HepG2 (cell line): ENCODE results near the gene MAP3K19. TPM values are rescaled to one million over a fixed set of nuclear protein-coding genes. Genes with fewer than 3 reads are reported as not detected.
A peak's percentile ranks its signal among the peaks of the same experiment; 100 is the strongest.

Experiments
- ATF7 ChIP-seq, 2 experiments: fragments of 450-650 bp in 1 of 2; sonication (generic) in 1 of 2; formaldehyde crosslinking in 1 of 2; IDR thresholded peaks; 2 replicates each; pipeline versions ENCODE4 v1.4.0 to v1.6.1; 2016 to 2020; ENCODE audit warnings: antibody characterized with exemption in 1 of 2, mild to moderate bottlenecking in 1 of 2, missing genetic modification reagents in 1 of 2
- FIP1L1 ChIP-seq: fragments of 200-400 bp; formaldehyde crosslinking; IDR thresholded peaks from 2 replicates; pipeline ENCODE4 v1.6.1; 2018; ENCODE audit warnings: low read depth, mild to moderate bottlenecking, low read length, moderate library complexity, borderline replicate concordance; ENCODE audit not compliant: insufficient read depth
- HOXD1 ChIP-seq: sonication (generic); formaldehyde crosslinking; IDR thresholded peaks from 2 replicates; pipeline ENCODE4 v1.5.0; 2020; ENCODE audit warnings: missing genetic modification reagents
- MEIS1 ChIP-seq: sonication (generic); formaldehyde crosslinking; IDR thresholded peaks from 2 replicates; pipeline ENCODE4 v1.9.0; 2021; ENCODE audit warnings: mild to moderate bottlenecking, missing genetic modification reagents, moderate library complexity, borderline replicate concordance
- MEIS2 ChIP-seq: sonication (generic); formaldehyde crosslinking; IDR thresholded peaks from 2 replicates; pipeline ENCODE4 v1.9.0; 2021; ENCODE audit warnings: mild to moderate bottlenecking, missing genetic modification reagents
- NCOA1 ChIP-seq: sonication (generic); formaldehyde crosslinking; IDR thresholded peaks from 2 replicates; pipeline ENCODE4 v1.9.0; 2021; ENCODE audit warnings: missing genetic modification reagents
- RNF2 ChIP-seq: fragments of 450-650 bp; conservative IDR thresholded peaks from 2 replicates; pipeline ENCODE4 v1.6.1; 2016; ENCODE audit warnings: low read depth
- SSRP1 ChIP-seq: IDR thresholded peaks from 2 replicates; pipeline ENCODE4 v1.6.1; 2016; ENCODE audit warnings: control low read depth
- ZFP82 ChIP-seq: sonication (generic); formaldehyde crosslinking; IDR thresholded peaks from 2 replicates; pipeline ENCODE4 v1.5.1; 2020; ENCODE audit warnings: mild to moderate bottlenecking, missing genetic modification reagents, borderline replicate concordance
- ZNF101 ChIP-seq: sonication (generic); formaldehyde crosslinking; IDR thresholded peaks from 2 replicates; pipeline ENCODE4 v1.4.0; 2020; ENCODE audit warnings: mild to moderate bottlenecking, low read depth, missing genetic modification reagents, borderline replicate concordance
- ZNF12 ChIP-seq: sonication (generic); formaldehyde crosslinking; IDR thresholded peaks from 2 replicates; pipeline ENCODE4 v1.5.0; 2020; ENCODE audit warnings: missing genetic modification reagents
- ZNF33B ChIP-seq: sonication (generic); formaldehyde crosslinking; IDR thresholded peaks from 2 replicates; pipeline ENCODE4 v1.5.1; 2020; ENCODE audit warnings: mild to moderate bottlenecking, missing genetic modification reagents
- ZNF619 ChIP-seq: sonication (generic); formaldehyde crosslinking; IDR thresholded peaks from 2 replicates; pipeline ENCODE4 v1.4.0; 2020; ENCODE audit warnings: mild to moderate bottlenecking, missing genetic modification reagents
- polyA plus RNA-seq, 8 experiments: library from polyadenylated mRNA; depleted of rRNA in 3 of 8; stranded (reverse) in 7 of 8; unstranded in 1 of 8; fragments of >200 nt; fragmentation: Illumina TruSeq in 4 of 8; extraction: Trizol in 4 of 8; gene quantifications; 2 replicates each; pipeline versions ENCODE4 v1.2.1 to v1.2.3, GENCODE V29; 2011 to 2016; ENCODE audit warnings: low read depth in 4 of 8, missing spikeins in 1 of 8, mixed read lengths in 1 of 8; ENCODE audit not compliant: insufficient read depth in 1 of 8
- total RNA-seq, 5 experiments: library from RNA; depleted of rRNA; stranded (reverse); fragments of >200 nt; fragmentation: Illumina TruSeq; extraction: Trizol; gene quantifications; 2 replicates each; pipeline ENCODE4 v1.2.3, GENCODE V29; 2016; ENCODE audit warnings: low read depth in 1 of 5
- TF ChIP-seq, protein P1 (sequence below): sonication (generic); formaldehyde crosslinking; IDR thresholded peaks from 2 replicates; pipeline ENCODE4 v1.5.1; 2020; ENCODE audit warnings: missing genetic modification reagents, mild to moderate bottlenecking, borderline replicate concordance
- TF ChIP-seq, protein P2 (sequence below): sonication (generic); formaldehyde crosslinking; IDR thresholded peaks from 2 replicates; pipeline ENCODE4 v1.4.0; 2020; ENCODE audit warnings: missing genetic modification reagents
- TF ChIP-seq, protein P3 (sequence below): sonication (generic); formaldehyde crosslinking; IDR thresholded peaks from 2 replicates; pipeline ENCODE4 v1.5.0; 2020; ENCODE audit warnings: mild to moderate bottlenecking, missing genetic modification reagents
- TF ChIP-seq, protein P4 (sequence below): IDR thresholded peaks from 2 replicates; pipeline ENCODE4 v1.6.1; 2016; ENCODE audit warnings: low read depth, borderline replicate concordance
- TF ChIP-seq, protein P5 (sequence below): sonication (generic); formaldehyde crosslinking; IDR thresholded peaks from 2 replicates; pipeline ENCODE4 v1.5.0; 2020; ENCODE audit warnings: mild to moderate bottlenecking, low read depth, missing genetic modification reagents, borderline replicate concordance

Gene MAP3K19
- total and polyA plus RNA-seq, 2 of the 13 experiments (the other 11 are each of a cell fraction or from before 2014, with no cell fraction given): not detected

DNA sequence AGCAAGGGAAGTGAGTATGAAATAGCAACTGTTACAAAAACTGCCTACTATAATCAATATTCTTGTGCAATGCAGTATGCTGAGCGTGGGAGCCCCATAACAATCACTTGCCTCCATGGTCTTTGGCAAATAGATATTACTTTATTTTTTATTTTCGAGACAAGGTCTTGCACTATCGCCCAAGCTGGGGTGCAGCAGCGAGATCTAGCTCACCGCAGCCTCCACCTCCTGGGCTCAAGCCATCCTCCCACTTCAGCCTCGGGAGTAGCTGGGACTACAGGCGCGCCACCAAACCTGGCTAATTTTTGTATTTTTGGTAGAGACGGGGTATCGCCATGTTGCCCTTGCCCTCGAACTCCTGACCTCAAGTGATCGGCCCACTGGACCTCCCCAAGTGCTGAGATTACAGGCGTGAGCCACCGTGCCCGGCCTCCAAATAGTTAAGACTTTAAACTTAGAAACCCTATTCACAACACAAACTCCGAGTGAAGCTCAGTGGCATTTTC lies 129.8 kb downstream of the MAP3K19 start (continued):
- no peak for TF ChIP-seq ZNF101 (CRISPR knock-in tag)
- TF ChIP-seq FIP1L1: no peak
- TF ChIP-seq ATF7 (IDR thresholded peaks at IDR 0.05): no peak
- no peak for TF ChIP-seq ATF7 (CRISPR knock-in tag; IDR thresholded peaks at IDR 0.05)
- TF ChIP-seq, protein P1, sequence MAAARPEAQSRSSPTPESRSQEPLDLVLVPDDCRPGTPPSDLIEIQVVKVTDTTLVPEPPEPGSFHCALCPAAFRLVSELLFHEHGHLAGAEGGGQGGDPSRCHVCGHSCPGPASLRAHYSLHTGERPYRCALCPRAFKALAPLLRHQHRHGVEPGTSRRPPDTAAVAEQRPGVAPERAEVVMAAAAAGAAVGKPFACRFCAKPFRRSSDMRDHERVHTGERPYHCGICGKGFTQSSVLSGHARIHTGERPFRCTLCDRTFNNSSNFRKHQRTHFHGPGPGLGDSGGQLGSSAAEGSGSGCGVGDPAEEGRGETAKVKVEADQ: no peak
- TF ChIP-seq, protein P2, sequence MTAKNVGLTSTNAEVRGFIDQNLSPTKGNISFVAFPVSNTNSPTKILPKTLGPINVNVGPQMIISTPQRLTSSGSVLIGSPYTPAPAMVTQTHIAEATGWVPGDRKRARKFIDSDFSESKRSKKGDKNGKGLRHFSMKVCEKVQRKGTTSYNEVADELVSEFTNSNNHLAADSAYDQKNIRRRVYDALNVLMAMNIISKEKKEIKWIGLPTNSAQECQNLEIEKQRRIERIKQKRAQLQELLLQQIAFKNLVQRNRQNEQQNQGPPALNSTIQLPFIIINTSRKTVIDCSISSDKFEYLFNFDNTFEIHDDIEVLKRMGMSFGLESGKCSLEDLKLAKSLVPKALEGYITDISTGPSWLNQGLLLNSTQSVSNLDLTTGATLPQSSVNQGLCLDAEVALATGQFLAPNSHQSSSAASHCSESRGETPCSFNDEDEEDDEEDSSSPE (CRISPR knock-in tag): no peak
- no peak for TF ChIP-seq NCOA1 (CRISPR knock-in tag)
- no peak for TF ChIP-seq ZNF33B (CRISPR knock-in tag)
- TF ChIP-seq, protein P3, sequence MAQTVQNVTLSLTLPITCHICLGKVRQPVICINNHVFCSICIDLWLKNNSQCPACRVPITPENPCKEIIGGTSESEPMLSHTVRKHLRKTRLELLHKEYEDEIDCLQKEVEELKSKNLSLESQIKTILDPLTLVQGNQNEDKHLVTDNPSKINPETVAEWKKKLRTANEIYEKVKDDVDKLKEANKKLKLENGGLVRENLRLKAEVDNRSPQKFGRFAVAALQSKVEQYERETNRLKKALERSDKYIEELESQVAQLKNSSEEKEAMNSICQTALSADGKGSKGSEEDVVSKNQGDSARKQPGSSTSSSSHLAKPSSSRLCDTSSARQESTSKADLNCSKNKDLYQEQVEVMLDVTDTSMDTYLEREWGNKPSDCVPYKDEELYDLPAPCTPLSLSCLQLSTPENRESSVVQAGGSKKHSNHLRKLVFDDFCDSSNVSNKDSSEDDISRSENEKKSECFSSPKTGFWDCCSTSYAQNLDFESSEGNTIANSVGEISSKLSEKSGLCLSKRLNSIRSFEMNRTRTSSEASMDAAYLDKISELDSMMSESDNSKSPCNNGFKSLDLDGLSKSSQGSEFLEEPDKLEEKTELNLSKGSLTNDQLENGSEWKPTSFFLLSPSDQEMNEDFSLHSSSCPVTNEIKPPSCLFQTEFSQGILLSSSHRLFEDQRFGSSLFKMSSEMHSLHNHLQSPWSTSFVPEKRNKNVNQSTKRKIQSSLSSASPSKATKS (CRISPR knock-in tag): no peak
- TF ChIP-seq ZFP82 (CRISPR knock-in tag): no peak
- TF ChIP-seq ZNF12: no peak
- no peak for TF ChIP-seq RNF2
- no peak for TF ChIP-seq MEIS2 (CRISPR knock-in tag)
- TF ChIP-seq ZNF619 (CRISPR knock-in tag): peak; percentile 21; the same call in 1 of the 2 replicates
- TF ChIP-seq SSRP1 (CRISPR knock-in tag): no peak
- TF ChIP-seq, protein P4, sequence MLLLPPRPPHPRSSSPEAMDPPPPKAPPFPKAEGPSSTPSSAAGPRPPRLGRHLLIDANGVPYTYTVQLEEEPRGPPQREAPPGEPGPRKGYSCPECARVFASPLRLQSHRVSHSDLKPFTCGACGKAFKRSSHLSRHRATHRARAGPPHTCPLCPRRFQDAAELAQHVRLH (CRISPR knock-in tag): no peak
- TF ChIP-seq HOXD1 (CRISPR knock-in tag): no peak
- TF ChIP-seq, protein P5, sequence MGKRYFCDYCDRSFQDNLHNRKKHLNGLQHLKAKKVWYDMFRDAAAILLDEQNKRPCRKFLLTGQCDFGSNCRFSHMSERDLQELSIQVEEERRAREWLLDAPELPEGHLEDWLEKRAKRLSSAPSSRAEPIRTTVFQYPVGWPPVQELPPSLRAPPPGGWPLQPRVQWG (CRISPR knock-in tag): no peak
- no peak for TF ChIP-seq MEIS1
- TF ChIP-seq, all 625 proteins: peak for 44
